Body of pancreas (tissue), 4 donors: ENCODE measurements around the gene MAP2K1.

Source experiments
- POLR2A ChIP-seq, 3 donors: fragments of 450-650 bp; IDR thresholded peaks; one replicate each; pipeline ENCODE4 v1.6.1; 2016; ENCODE audit warnings: antibody characterized with exemption in 3 of 3, mild to moderate bottlenecking in 2 of 3
- TF ChIP-seq, protein P1 (sequence below), 7 experiments: fragments of 450-650 bp in 4 of 7; fragments of 200-600 bp in 3 of 7; sonication (generic) in 3 of 7; IDR thresholded peaks; one replicate each; pipeline ENCODE4 v1.5.1; 2016 to 2019; ENCODE audit warnings: antibody characterized with exemption in 7 of 7

DNA sequence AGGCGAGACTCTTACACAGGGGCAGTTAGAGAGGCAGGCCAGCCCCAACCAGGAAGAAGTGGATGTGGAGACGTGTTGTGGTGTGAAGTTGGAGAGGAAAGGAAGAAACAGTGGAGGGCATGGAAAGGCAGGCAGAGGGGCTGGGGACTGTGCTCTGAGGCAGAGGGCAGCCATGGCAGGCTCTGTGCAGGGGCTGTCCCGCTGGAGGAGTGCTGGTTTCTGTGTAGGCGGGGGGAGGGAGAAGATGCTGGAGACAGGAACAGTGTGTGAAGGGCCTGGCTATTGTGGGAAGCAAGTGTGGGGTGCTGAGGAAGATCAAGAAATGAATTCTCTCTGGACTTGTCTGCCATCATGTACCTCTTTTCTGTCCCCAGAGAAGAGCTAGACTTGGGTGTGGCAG, 89.8 kb downstream of the MAP2K1 start:
- TF ChIP-seq, protein P1, sequence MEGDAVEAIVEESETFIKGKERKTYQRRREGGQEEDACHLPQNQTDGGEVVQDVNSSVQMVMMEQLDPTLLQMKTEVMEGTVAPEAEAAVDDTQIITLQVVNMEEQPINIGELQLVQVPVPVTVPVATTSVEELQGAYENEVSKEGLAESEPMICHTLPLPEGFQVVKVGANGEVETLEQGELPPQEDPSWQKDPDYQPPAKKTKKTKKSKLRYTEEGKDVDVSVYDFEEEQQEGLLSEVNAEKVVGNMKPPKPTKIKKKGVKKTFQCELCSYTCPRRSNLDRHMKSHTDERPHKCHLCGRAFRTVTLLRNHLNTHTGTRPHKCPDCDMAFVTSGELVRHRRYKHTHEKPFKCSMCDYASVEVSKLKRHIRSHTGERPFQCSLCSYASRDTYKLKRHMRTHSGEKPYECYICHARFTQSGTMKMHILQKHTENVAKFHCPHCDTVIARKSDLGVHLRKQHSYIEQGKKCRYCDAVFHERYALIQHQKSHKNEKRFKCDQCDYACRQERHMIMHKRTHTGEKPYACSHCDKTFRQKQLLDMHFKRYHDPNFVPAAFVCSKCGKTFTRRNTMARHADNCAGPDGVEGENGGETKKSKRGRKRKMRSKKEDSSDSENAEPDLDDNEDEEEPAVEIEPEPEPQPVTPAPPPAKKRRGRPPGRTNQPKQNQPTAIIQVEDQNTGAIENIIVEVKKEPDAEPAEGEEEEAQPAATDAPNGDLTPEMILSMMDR (IDR thresholded peaks at IDR 0.05) = no peak
- no peak for TF ChIP-seq POLR2A (IDR thresholded peaks at IDR 0.05)
